Testis (tissue), 2 donors: ENCODE measurements around the gene SLC5A6.

Source experiments
- POLR2A ChIP-seq: fragments of 450-650 bp; IDR thresholded peaks from one replicate; pipeline ENCODE4 v1.6.1; 2017; ENCODE audit warnings: antibody characterized with exemption, mild to moderate bottlenecking, moderate library complexity
- TF ChIP-seq, protein P1 (sequence below), 3 experiments: fragments of 450-650 bp in 2 of 3; fragments of 200-600 bp in 1 of 3; sonication (generic) in 1 of 3; IDR thresholded peaks; one replicate each; pipeline ENCODE4 v1.5.1; 2016 to 2019; ENCODE audit warnings: antibody characterized with exemption in 3 of 3, mild to moderate bottlenecking in 2 of 3, moderate library complexity in 1 of 3

DNA sequence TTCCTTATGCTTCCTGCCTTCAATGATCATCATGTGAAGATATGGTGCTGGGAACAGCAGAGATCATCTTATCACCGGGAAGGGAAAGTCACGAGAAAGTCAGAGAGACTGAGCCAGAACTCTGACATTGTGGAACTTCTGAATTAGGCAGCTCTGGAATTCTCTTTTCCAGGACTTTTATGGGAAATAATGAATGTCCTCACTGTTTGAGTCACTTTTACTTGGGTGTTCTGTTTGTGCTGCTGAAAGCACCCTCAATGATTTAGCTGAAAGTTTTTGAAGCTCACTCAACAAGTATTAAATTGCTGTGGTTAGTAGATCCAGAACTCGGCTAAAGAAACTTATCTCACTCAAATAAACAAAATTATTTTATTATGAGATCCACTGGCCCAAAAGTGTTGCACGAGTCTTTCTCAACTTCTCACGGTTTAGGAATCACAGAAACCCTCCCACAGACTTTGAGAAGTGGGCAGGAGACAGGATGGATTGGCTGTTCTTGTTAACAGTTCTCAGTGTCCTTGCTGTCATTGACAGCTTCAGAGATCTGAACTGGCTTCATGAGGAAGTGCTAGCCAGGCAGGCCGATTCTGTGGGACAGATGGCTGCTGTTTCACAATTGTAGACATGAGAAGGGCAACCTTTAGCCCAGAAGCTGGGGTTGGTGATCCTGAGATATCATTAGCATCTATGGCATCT is 26.6 kb downstream of the SLC5A6 start:
- TF ChIP-seq, protein P1, sequence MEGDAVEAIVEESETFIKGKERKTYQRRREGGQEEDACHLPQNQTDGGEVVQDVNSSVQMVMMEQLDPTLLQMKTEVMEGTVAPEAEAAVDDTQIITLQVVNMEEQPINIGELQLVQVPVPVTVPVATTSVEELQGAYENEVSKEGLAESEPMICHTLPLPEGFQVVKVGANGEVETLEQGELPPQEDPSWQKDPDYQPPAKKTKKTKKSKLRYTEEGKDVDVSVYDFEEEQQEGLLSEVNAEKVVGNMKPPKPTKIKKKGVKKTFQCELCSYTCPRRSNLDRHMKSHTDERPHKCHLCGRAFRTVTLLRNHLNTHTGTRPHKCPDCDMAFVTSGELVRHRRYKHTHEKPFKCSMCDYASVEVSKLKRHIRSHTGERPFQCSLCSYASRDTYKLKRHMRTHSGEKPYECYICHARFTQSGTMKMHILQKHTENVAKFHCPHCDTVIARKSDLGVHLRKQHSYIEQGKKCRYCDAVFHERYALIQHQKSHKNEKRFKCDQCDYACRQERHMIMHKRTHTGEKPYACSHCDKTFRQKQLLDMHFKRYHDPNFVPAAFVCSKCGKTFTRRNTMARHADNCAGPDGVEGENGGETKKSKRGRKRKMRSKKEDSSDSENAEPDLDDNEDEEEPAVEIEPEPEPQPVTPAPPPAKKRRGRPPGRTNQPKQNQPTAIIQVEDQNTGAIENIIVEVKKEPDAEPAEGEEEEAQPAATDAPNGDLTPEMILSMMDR (IDR thresholded peaks at IDR 0.05) = no peak
- no peak for TF ChIP-seq POLR2A
